UCSD-AML1 (cell line): ENCODE data around the gene MPC1.

Experiments used
- DNase-seq: peaks from one replicate; lab custom pipeline; 2025; ENCODE audit not compliant: unreplicated experiment; lab: John Stamatoyannopoulos, UW

Gene MPC1

GRCh38 chr6:166382933-166383801, at the start of gene MPC1:
MPC1 (minus strand) TSS chr6:166382940; CDS start chr6:166382876, 64 bp downstream.
- peak; percentile 98 for DNase-seq

- no peak for DNase-seq
These were observed 47.5 kb upstream of the MPC1 start for GRCh38 chr6:166430269-166430668.

- no peak for DNase-seq
These were observed 41.7 kb upstream of the MPC1 start for GRCh38 chr6:166424431-166424830.

- no peak for DNase-seq
These were observed 41.0 kb upstream of the MPC1 start for GRCh38 chr6:166423781-166424180.

GRCh38 chr6:166423051-166423745, 40.5 kb upstream of the MPC1 start:
- DNase-seq = no peak

GRCh38 chr6:166422201-166422940, 39.6 kb upstream of the MPC1 start:
- no peak for DNase-seq

- DNase-seq = peak; percentile 35
These were observed 37.6 kb upstream of the MPC1 start for GRCh38 chr6:166420351-166420750.

GRCh38 chr6:166419717-166420116, 37.0 kb upstream of the MPC1 start:
- no peak for DNase-seq

GRCh38 chr6:166419286-166419685, 36.5 kb upstream of the MPC1 start:
- DNase-seq = peak; percentile 53

- no peak for DNase-seq
These were observed 36.0 kb upstream of the MPC1 start for GRCh38 chr6:166418691-166419143.

GRCh38 chr6:166417285-166417691, 34.5 kb upstream of the MPC1 start:
- DNase-seq = no peak

- no peak for DNase-seq
These were observed 33.1 kb upstream of the MPC1 start for GRCh38 chr6:166415833-166416347.

- peak; percentile 24 for DNase-seq
These were observed 32.6 kb upstream of the MPC1 start for GRCh38 chr6:166415306-166415705.

- no peak for DNase-seq
These were observed 30.8 kb upstream of the MPC1 start for GRCh38 chr6:166413491-166413951.

- no peak for DNase-seq
These were observed 30.2 kb upstream of the MPC1 start for GRCh38 chr6:166412911-166413384.

GRCh38 chr6:166412156-166412910, 29.6 kb upstream of the MPC1 start:
- DNase-seq = no peak

GRCh38 chr6:166411721-166412151, 29.0 kb upstream of the MPC1 start:
- no peak for DNase-seq

GRCh38 chr6:166411271-166411670, 28.5 kb upstream of the MPC1 start:
- no peak for DNase-seq

GRCh38 chr6:166410426-166410935, 27.7 kb upstream of the MPC1 start:
- DNase-seq = no peak
